Esophagus (tissue), 2 donors: ENCODE data around the gene RANBP6. TPM values are rescaled to one million over a fixed set of nuclear protein-coding genes. Genes with fewer than 3 reads are reported as not detected.

Source experiments
- H3K27ac ChIP-seq, 2 donors: one replicate each; pipeline ENCODE4 v1.5.1; 2013; ENCODE audit warnings: low read depth in 2 of 2, mild to moderate bottlenecking in 2 of 2, inconsistent platforms in 1 of 2, low read length in 1 of 2, moderate library complexity in 1 of 2
- H3K27me3 ChIP-seq, 2 donors: one replicate each; pipeline ENCODE4 v1.6.1; 2013; ENCODE audit warnings: low read length in 2 of 2, control low read depth in 1 of 2, mild to moderate bottlenecking in 1 of 2; ENCODE audit not compliant: insufficient read depth in 2 of 2, control insufficient read depth in 1 of 2
- H3K36me3 ChIP-seq, 2 donors: one replicate each; pipeline ENCODE4 v1.6.1; 2013; ENCODE audit warnings: low read length in 1 of 2; ENCODE audit not compliant: control insufficient read depth in 2 of 2, insufficient read depth in 2 of 2
- H3K4me1 ChIP-seq, 2 donors: one replicate each; pipeline ENCODE4 v1.6.1; 2013; ENCODE audit warnings: low read length in 1 of 2; ENCODE audit not compliant: control insufficient read depth in 2 of 2, insufficient read depth in 2 of 2
- H3K4me3 ChIP-seq, 2 donors: one replicate each; pipeline ENCODE4 v1.5.1; 2013; ENCODE audit warnings: low read length in 2 of 2, mild to moderate bottlenecking in 2 of 2, low read depth in 1 of 2, moderate library complexity in 1 of 2
- H3K9me3 ChIP-seq, 2 donors: one replicate each; pipeline ENCODE4 v1.6.1; 2013; ENCODE audit warnings: mild to moderate bottlenecking in 2 of 2, low read depth in 1 of 2, low read length in 1 of 2, moderate library complexity in 1 of 2; ENCODE audit not compliant: control insufficient read depth in 2 of 2, insufficient read depth in 1 of 2
- WGBS, 2 donors: extraction: QIAGEN DNeasy Blood & Tissue Kit; methylation state at CpG; one replicate each; pipeline ENCODE4 v1.1.7; 2013; 5-methylcytosine and 5-hydroxymethylcytosine counted together
- polyA plus RNA-seq, 2 donors: library from polyadenylated mRNA; stranded (reverse); fragments of 200-250 nt; gene quantifications; one replicate each; pipeline ENCODE4 v1.2.3, GENCODE V29; 2013
- donor health status: healthy with polysubstance abuse.
- donor health status: Bipolar disorder and iron deficiency.

Gene RANBP6
- polyA plus RNA-seq, 2 donors: 4.2 to 5.2 TPM

DNA sequence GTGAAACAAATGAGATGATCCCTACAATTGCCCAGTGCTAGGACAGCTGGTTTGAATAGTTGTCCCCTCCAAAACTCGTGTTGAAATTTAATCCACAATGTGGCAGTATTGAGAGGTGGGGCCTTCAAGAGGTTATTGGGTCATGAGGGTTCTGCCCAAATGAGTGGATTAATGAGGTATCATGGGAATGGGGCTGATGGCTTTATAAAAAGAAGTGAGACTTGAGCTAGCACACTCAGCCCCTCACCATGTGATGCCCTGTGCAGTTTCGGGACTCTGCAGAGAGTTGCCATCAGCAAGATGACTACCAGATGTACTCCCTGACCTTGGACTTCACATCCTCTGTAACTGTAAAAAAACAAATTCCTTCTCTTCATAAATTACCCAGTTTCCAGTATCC lies 33.1 kb downstream of the RANBP6 start:
- no peak overlapping the region for H3K4me3 ChIP-seq
- no peaks in the 10 kb centered on the region for H3K27me3 ChIP-seq
- H3K36me3 ChIP-seq: peaks cover 0 to 3% of the 10 kb centered on the region in 2 donors
- no peak overlapping the region for H3K27ac ChIP-seq
- H3K4me1 ChIP-seq: no peaks in the 10 kb centered on the region
- H3K9me3 ChIP-seq: no peaks in the 10 kb centered on the region
- WGBS, 2 donors: 73 to 80% methylated on average over 2 of the region's 2 CpGs

DNA sequence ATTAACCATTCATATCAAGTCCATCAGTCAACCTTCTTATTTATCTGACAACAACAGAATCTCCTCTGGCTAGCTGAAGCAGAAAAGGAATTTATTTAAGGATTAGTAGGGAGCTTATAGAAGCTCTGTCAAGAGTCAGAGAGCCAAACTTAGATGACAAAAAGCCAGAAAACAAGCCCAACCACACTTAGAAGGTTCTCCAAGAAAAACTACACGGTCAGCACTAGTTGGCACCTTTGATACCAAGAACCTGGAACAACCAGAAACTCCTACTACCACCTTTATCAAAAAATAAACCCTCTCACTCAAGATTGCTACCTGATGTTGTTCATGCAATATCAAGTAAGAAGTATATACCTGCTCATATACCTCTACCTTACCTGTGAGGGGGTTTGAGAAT lies 36.9 kb downstream of the RANBP6 start:
- 34 to 39% methylated on average over 1 of the region's 1 CpG for WGBS, 2 donors
- H3K4me3 ChIP-seq: no peak overlapping the region
- H3K9me3 ChIP-seq: no peaks in the 10 kb centered on the region
- no peak overlapping the region for H3K27ac ChIP-seq
- H3K4me1 ChIP-seq: no peaks in the 10 kb centered on the region
- H3K27me3 ChIP-seq: no peaks in the 10 kb centered on the region
- H3K36me3 ChIP-seq: peaks cover 0 to 3% of the 10 kb centered on the region in 2 donors

DNA sequence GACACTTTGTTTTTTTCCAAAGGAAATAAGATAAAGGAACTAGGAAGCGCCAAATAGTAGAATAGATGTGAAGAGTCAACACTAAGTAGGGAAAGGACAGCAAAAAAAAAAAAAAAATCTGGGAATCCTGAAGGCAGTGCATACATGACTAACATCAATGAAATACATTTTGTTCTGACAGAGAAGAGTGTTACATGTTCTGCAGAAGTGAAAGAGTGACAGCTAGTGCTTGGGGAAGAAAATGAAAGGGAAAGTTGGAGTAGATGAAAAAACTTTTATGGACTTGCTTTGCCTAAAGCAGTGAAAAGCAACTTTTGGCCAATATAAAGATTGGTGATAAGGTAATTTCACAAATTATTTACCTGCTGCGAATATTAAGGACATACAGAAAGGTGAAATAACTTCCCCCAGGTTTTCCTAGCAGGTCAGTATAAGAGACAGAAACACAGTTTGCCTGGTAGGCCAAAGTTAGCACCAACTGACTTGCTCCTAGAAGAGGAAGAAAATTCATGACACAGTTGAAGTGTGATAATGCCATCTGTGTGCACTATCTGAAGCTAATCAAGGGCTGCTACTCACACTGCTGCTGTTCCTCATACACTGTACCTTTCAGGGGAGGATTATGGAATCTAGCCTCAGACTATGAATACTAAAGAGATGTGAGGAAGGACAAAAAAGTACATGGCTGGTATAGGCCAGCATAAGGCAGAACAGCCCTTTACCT lies 38.6 kb downstream of the RANBP6 start:
- H3K9me3 ChIP-seq: no peaks in the 10 kb centered on the region
- no peak overlapping the region for H3K4me3 ChIP-seq
- 83 to 84% methylated on average over 2 of the region's 2 CpGs for WGBS, 2 donors
- peak overlapping the region in 1 of 2 donors; percentile 13 for H3K27ac ChIP-seq
- H3K4me1 ChIP-seq: no peaks in the 10 kb centered on the region
- no peaks in the 10 kb centered on the region for H3K27me3 ChIP-seq
- H3K36me3 ChIP-seq: no peaks in the 10 kb centered on the region

DNA sequence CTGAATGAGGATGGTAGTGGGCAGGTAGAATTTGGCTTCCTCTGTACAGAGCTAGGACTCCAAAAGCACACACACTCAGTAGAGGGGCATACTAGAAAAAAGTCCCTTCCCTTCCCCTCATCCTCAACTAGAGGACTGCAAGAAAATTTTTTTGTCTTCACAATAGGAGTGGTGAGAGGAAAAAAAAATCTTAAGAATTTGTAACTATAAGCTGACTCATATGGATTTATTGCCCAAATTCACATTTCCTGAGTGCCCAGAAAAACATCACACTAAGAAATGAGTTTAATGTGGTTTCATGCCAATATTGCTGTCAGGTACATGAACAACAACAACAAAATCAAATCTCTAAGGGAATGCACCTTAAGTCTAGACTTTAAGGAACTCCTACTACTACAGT lies 43.7 kb downstream of the RANBP6 start:
- H3K36me3 ChIP-seq: no peaks in the 10 kb centered on the region
- no peaks in the 10 kb centered on the region for H3K27me3 ChIP-seq
- no peaks in the 10 kb centered on the region for H3K9me3 ChIP-seq
- no peak overlapping the region for H3K27ac ChIP-seq
- no peaks in the 10 kb centered on the region for H3K4me1 ChIP-seq
- no peak overlapping the region for H3K4me3 ChIP-seq

Other genes starting within 250 kb of the RANBP6 start
- 10 to 100 TPM in 1 of 2 donors, 1 to 10 TPM in 1; 9.9 to 12.5 TPM for gene ERMP1, start 182.5 kb downstream of the RANBP6 start, polyA plus RNA-seq
- not detected for gene MLANA, start 124.7 kb downstream of the RANBP6 start, polyA plus RNA-seq
- gene IL33, start 200.2 kb upstream of the RANBP6 start, polyA plus RNA-seq: 10 to 100 TPM in 1 of 2 donors, 1 to 10 TPM in 1; 5.8 to 12.5 TPM